HepG2 (cell line): Measurements from ENCODE around the gene SEZ6L. TPM values are rescaled to one million over a fixed set of nuclear protein-coding genes. Genes with fewer than 3 reads are reported as not detected.

Experiments used
- ATAC-seq: fragments of 200-7000 bp; cut with Tn5 transposase; 3 replicates; pipeline ENCODE4 v1.9.1; 2020; ENCODE audit warnings: mild to moderate bottlenecking, moderate library complexity
- BruUV-seq: library from RNA; stranded (reverse); fragments of 400-500 nt; replicated peaks from 2 replicates; lab custom pipeline; 2021; lab: Mats Ljungman, UMichigan
- CTCF ChIA-PET: fragments of 300-600 bp; formaldehyde crosslinking; extraction: SDS; loops from one replicate; lab custom pipeline; 2021; ENCODE audit warnings: low total read pairs, inconsistent platforms, low intra/inter-chr PET ratio; lab: Yijun Ruan, JAX
- POLR2A ChIA-PET: fragments of 350-600 bp; sonication (Branson Sonifier 250); formaldehyde crosslinking; loops from one replicate; lab custom pipeline; 2020; ENCODE audit warnings: antibody characterized with exemption, inconsistent platforms; lab: Yijun Ruan, JAX
- DNase-seq: peaks from one replicate; pipeline ENCODE4 v3.0.0-alpha.2; 2015; ENCODE audit warnings: low spot score
- FAIRE-seq: peaks from 3 replicates; lab custom pipeline; 2011; peaks lifted over from hg19 to GRCh38; lab: Jason Lieb, UNC
- H2AFZ ChIP-seq: one replicate; pipeline ENCODE4 v1.6.1; 2011; ENCODE audit warnings: low read length, inconsistent platforms
- H3K27ac ChIP-seq: fragments of 300-600 bp; 3 replicates; pipeline ENCODE4 v1.8.0; 2011; ENCODE audit warnings: mixed run types, mild to moderate bottlenecking, mixed read lengths, low read length, inconsistent platforms; ENCODE audit not compliant: insufficient read depth; ENCODE audit errors: extremely low read length
- H3K27me3 ChIP-seq, 2 experiments: fragments of 200-600 bp in 1 of 2; 2 replicates in 1 of 2; 3 replicates in 1 of 2; pipeline versions ENCODE4 v1.6.0 to v1.8.0; 2011; ENCODE audit warnings: low read length in 2 of 2, mild to moderate bottlenecking in 2 of 2, moderate library complexity in 2 of 2, inconsistent platforms in 1 of 2; ENCODE audit not compliant: insufficient read depth in 2 of 2, control insufficient read depth in 1 of 2
- H3K36me3 ChIP-seq, 2 experiments: fragments of 200-600 bp in 1 of 2; replicated peaks in 1 of 2; 2 replicates in 1 of 2; 3 replicates in 1 of 2; pipeline versions ENCODE4 v1.5.1 to v1.8.0; 2011; ENCODE audit warnings: low read length in 2 of 2, inconsistent platforms in 1 of 2; ENCODE audit not compliant: insufficient read depth in 2 of 2, control insufficient read depth in 1 of 2
- H3K4me1 ChIP-seq: 2 replicates; pipeline ENCODE4 v1.5.1; 2012; ENCODE audit warnings: low read length, inconsistent platforms; ENCODE audit not compliant: insufficient read depth
- H3K4me2 ChIP-seq: 2 replicates; pipeline ENCODE4 v1.6.0; 2011; ENCODE audit warnings: low read depth, low read length, inconsistent platforms
- H3K4me3 ChIP-seq, 3 experiments: fragments of 200-600 bp in 1 of 3; sonication (generic), shearing (Covaris generic) in 1 of 3; replicated peaks in 1 of 3; 2 replicates each; pipeline ENCODE4 v1.5.1; 2011 to 2016; ENCODE audit warnings: low read length in 3 of 3, inconsistent platforms in 2 of 3, low read depth in 2 of 3, mild to moderate bottlenecking in 2 of 3, control low read depth in 1 of 3, mixed read lengths in 1 of 3; ENCODE audit not compliant: insufficient read depth in 1 of 3
- H3K79me2 ChIP-seq: one replicate; pipeline ENCODE4 v1.6.1; 2011; ENCODE audit warnings: low read length, inconsistent platforms; ENCODE audit not compliant: insufficient read depth
- H3K9ac ChIP-seq: 2 replicates; pipeline ENCODE4 v1.6.0; 2011; ENCODE audit warnings: mild to moderate bottlenecking, low read depth, low read length, inconsistent platforms; ENCODE audit not compliant: insufficient read depth
- H3K9me3 ChIP-seq: 2 replicates; pipeline ENCODE4 v1.5.1; 2012; ENCODE audit warnings: mild to moderate bottlenecking, low read length
- H4K20me1 ChIP-seq: 2 replicates; pipeline ENCODE4 v1.6.0; 2011; ENCODE audit warnings: inconsistent platforms, mild to moderate bottlenecking, low read length, moderate library complexity; ENCODE audit not compliant: insufficient read depth
- GFI1 ChIP-seq: sonication (generic); formaldehyde crosslinking; IDR thresholded peaks from 2 replicates; pipeline ENCODE4 v1.5.0; 2020; ENCODE audit warnings: missing genetic modification reagents, mild to moderate bottlenecking, borderline replicate concordance
- GLI4 ChIP-seq: sonication (generic); formaldehyde crosslinking; IDR thresholded peaks from 2 replicates; pipeline ENCODE4 v1.5.1; 2020; ENCODE audit warnings: missing genetic modification reagents, mild to moderate bottlenecking, moderate library complexity, borderline replicate concordance
- HMG20B ChIP-seq: conservative IDR thresholded peaks from 2 replicates; pipeline ENCODE4 v1.6.1; 2016; ENCODE audit warnings: missing genetic modification reagents, missing compliant biosample characterization
- MIXL1 ChIP-seq: IDR thresholded peaks from 2 replicates; pipeline ENCODE4 v1.6.1; 2016
- PAWR ChIP-seq: sonication (generic); formaldehyde crosslinking; IDR thresholded peaks from 2 replicates; pipeline ENCODE4 v1.4.0; 2020; ENCODE audit warnings: missing genetic modification reagents, mild to moderate bottlenecking, borderline replicate concordance
- RXRA ChIP-seq: sonication (generic); formaldehyde crosslinking; IDR thresholded peaks from 2 replicates; pipeline ENCODE4 v1.5.1; 2020; ENCODE audit warnings: missing genetic modification reagents
- ZMAT3 ChIP-seq: sonication (generic); formaldehyde crosslinking; conservative IDR thresholded peaks from 2 replicates; pipeline ENCODE4 v1.7.0; 2021; ENCODE audit warnings: missing genetic modification reagents
- ZNF33B ChIP-seq: sonication (generic); formaldehyde crosslinking; IDR thresholded peaks from 2 replicates; pipeline ENCODE4 v1.5.1; 2020; ENCODE audit warnings: mild to moderate bottlenecking, missing genetic modification reagents
- ZNF552 ChIP-seq: sonication (generic); formaldehyde crosslinking; IDR thresholded peaks from 2 replicates; pipeline ENCODE4 v1.9.0; 2022; ENCODE audit warnings: missing genetic modification reagents, mild to moderate bottlenecking, borderline replicate concordance
- ZNF670 ChIP-seq: sonication (generic); formaldehyde crosslinking; IDR thresholded peaks from 2 replicates; pipeline ENCODE4 v1.8.0; 2022; ENCODE audit warnings: mild to moderate bottlenecking, missing genetic modification reagents, borderline replicate concordance
- WGBS: methylation state at CpG from one replicate; pipeline ENCODE4 v1.1.6; 2017; ENCODE audit warnings: low lambda C conversion rate; 5-methylcytosine and 5-hydroxymethylcytosine counted together
- in situ Hi-C: cut with HindIII; loops from 2 replicates; pipeline ENCODE4 v1.10.0; 2017; ENCODE audit warnings: low pct_unique_long_range_greater_than_20kb; ENCODE audit not compliant: extremely low pct_ligation_motif_present
- intact Hi-C: fragments of 100-400 bp; cut with micrococcal nuclease; formaldehyde crosslinking; loops from one replicate; pipeline ENCODE4 v1.10.0; 2022; ENCODE audit not compliant: unreplicated experiment
- polyA plus RNA-seq, 8 experiments: library from polyadenylated mRNA; depleted of rRNA in 3 of 8; stranded (reverse) in 7 of 8; unstranded in 1 of 8; fragments of >200 nt; fragmentation: Illumina TruSeq in 4 of 8; extraction: Trizol in 4 of 8; gene quantifications; 2 replicates each; pipeline versions ENCODE4 v1.2.1 to v1.2.3, GENCODE V29; 2011 to 2016; ENCODE audit warnings: low read depth in 4 of 8, missing spikeins in 1 of 8, mixed read lengths in 1 of 8; ENCODE audit not compliant: insufficient read depth in 1 of 8
- total RNA-seq, 5 experiments: library from RNA; depleted of rRNA; stranded (reverse); fragments of >200 nt; fragmentation: Illumina TruSeq; extraction: Trizol; gene quantifications; 2 replicates each; pipeline ENCODE4 v1.2.3, GENCODE V29; 2016; ENCODE audit warnings: low read depth in 1 of 5
- TF ChIP-seq, protein P1 (sequence below): sonication (generic); formaldehyde crosslinking; IDR thresholded peaks from 2 replicates; pipeline ENCODE4 v1.5.0; 2020; ENCODE audit warnings: mild to moderate bottlenecking, missing genetic modification reagents
- TF ChIP-seq, protein P2 (sequence below): sonication (generic); formaldehyde crosslinking; IDR thresholded peaks from 2 replicates; pipeline ENCODE4 v1.9.0; 2021; ENCODE audit warnings: missing genetic modification reagents, borderline replicate concordance

The SEZ6L gene
- total and polyA plus RNA-seq, 2 of the 13 experiments (the other 11 are each of a cell fraction or from before 2014, with no cell fraction given) = not detected

DNA sequence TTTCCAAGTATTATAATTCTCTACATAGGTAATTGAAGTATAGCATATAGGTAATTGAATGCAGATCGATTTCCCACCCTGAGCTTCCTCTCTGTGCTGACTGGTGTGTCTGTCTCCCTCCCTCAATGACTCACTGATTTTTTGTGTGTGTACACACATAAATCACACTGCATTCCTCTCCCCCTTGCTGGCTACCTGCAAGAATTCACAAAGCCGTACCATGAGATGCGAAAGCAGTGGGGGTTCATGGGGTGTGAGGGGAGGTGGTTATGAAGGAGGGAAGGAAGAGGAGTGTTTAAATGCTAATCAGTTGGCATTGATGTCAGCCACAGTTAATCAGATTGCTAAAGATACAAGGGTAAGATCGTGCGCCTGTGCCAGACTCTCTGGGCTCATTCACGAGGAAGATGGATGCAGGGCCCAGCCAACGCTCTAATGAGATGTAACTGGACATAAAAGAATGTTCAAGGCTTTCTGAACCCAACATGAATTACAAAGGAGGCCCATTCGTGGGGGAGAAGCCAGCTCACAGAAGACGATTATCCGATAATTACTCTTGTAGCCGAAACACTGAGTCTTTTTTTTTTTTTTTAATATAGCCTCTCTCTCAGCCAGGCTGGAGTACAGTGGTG, 107.4 kb downstream of the SEZ6L start:
- Histone ChIP-seq H3K4me2 (no peak overlapping the region), H3K27ac (no peak overlapping the region), H3K4me3 (no peak overlapping the region), H2AFZ (no peak overlapping the region), H3K4me1 (no peaks in the 10 kb centered on the region), H3K79me2 (no peaks in the 10 kb centered on the region), H3K36me3 (no peaks in the 10 kb centered on the region), H3K9me3 (no peaks in the 10 kb centered on the region), H4K20me1 (no peaks in the 10 kb centered on the region), H3K9ac (no peak overlapping the region), H3K27me3 (peaks cover 0 to 7% of the 10 kb centered on the region in 2 experiments; a peak in 1 of 5 replicates)
- DNase-seq = no peak
- CTCF ChIA-PET = no interaction called here
- no peak for ATAC-seq
- 28% methylated on average over 11 of the region's 11 CpGs for WGBS
- FAIRE-seq = no peak
- no peak for TF ChIP-seq ZNF670
- TF ChIP-seq ZMAT3 (CRISPR knock-in tag) = no peak
- no peak for TF ChIP-seq PAWR (CRISPR knock-in tag)
- TF ChIP-seq, protein P1, sequence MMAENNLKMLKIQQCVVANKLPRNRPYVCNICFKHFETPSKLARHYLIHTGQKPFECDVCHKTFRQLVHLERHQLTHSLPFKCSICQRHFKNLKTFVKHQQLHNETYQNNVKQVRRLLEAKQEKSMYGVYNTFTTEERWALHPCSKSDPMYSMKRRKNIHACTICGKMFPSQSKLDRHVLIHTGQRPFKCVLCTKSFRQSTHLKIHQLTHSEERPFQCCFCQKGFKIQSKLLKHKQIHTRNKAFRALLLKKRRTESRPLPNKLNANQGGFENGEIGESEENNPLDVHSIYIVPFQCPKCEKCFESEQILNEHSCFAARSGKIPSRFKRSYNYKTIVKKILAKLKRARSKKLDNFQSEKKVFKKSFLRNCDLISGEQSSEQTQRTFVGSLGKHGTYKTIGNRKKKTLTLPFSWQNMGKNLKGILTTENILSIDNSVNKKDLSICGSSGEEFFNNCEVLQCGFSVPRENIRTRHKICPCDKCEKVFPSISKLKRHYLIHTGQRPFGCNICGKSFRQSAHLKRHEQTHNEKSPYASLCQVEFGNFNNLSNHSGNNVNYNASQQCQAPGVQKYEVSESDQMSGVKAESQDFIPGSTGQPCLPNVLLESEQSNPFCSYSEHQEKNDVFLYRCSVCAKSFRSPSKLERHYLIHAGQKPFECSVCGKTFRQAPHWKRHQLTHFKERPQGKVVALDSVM (CRISPR knock-in tag) = no peak
- no peak for TF ChIP-seq RXRA (CRISPR knock-in tag)
- TF ChIP-seq ZNF33B (CRISPR knock-in tag) = no peak
- TF ChIP-seq GLI4 = no peak
- TF ChIP-seq HMG20B = no peak
- TF ChIP-seq GFI1 (CRISPR knock-in tag) = no peak
- TF ChIP-seq ZNF552 = no peak
- TF ChIP-seq MIXL1 (CRISPR knock-in tag) = no peak
- TF ChIP-seq, protein P2, sequence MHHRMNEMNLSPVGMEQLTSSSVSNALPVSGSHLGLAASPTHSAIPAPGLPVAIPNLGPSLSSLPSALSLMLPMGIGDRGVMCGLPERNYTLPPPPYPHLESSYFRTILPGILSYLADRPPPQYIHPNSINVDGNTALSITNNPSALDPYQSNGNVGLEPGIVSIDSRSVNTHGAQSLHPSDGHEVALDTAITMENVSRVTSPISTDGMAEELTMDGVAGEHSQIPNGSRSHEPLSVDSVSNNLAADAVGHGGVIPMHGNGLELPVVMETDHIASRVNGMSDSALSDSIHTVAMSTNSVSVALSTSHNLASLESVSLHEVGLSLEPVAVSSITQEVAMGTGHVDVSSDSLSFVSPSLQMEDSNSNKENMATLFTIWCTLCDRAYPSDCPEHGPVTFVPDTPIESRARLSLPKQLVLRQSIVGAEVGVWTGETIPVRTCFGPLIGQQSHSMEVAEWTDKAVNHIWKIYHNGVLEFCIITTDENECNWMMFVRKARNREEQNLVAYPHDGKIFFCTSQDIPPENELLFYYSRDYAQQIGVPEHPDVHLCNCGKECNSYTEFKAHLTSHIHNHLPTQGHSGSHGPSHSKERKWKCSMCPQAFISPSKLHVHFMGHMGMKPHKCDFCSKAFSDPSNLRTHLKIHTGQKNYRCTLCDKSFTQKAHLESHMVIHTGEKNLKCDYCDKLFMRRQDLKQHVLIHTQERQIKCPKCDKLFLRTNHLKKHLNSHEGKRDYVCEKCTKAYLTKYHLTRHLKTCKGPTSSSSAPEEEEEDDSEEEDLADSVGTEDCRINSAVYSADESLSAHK (CRISPR knock-in tag) = no peak
- in situ Hi-C loops = no loop called here
- POLR2A ChIA-PET = no interaction called here
- no TSS peak for BruUV-seq
- intact Hi-C loops = no loop called here
